ENCODE measurements around the gene NEDD9.

Gene NEDD9

DNA sequence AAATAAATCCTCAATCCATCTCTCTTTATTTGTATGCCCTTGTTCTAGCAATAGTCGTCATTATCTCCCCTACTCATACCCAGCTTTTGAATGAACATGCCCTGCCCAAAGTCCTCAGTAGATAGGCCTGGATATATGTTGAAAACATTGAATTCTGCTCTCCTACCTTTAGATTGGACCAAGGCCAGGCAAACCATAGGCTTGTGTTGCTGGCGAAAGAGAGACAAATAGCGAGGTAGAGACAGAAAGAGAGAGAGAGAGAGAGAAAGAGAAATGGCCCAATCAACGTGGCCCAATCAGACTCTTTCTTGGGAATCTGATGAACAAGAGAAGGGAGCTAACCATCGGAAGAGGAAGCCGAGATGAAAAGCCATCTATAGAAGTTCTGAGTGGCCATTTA is 45.2 kb downstream of the NEDD9 start:
- TF ChIP-seq EGR1 (IDR thresholded peaks at IDR 0.05): no peak
- no peak for TF ChIP-seq ZBTB7A (IDR thresholded peaks at IDR 0.05; ENCODE audit: low read depth)
- TF ChIP-seq TCF12 (IDR thresholded peaks at IDR 0.05; ENCODE audit: low read depth): no peak
- TF ChIP-seq NFIC (IDR thresholded peaks at IDR 0.05): no peak
- no peak for TF ChIP-seq TEAD4 (IDR thresholded peaks at IDR 0.05)
- TF ChIP-seq, protein P1, sequence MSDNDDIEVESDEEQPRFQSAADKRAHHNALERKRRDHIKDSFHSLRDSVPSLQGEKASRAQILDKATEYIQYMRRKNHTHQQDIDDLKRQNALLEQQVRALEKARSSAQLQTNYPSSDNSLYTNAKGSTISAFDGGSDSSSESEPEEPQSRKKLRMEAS (IDR thresholded peaks at IDR 0.05): no peak
- TF ChIP-seq CREB1 (IDR thresholded peaks at IDR 0.05; ENCODE audit: low read depth): no peak
- no peak for TF ChIP-seq FOXM1 (IDR thresholded peaks at IDR 0.05; ENCODE audit: borderline replicate concordance, low read depth)
- TF ChIP-seq TAF1 (IDR thresholded peaks at IDR 0.05; ENCODE audit: low read depth): no peak
- TF ChIP-seq CEBPB (IDR thresholded peaks at IDR 0.05): no peak
- no peak for TF ChIP-seq YY1 (IDR thresholded peaks at IDR 0.05; ENCODE audit: low read depth)
- TF ChIP-seq, protein P2, sequence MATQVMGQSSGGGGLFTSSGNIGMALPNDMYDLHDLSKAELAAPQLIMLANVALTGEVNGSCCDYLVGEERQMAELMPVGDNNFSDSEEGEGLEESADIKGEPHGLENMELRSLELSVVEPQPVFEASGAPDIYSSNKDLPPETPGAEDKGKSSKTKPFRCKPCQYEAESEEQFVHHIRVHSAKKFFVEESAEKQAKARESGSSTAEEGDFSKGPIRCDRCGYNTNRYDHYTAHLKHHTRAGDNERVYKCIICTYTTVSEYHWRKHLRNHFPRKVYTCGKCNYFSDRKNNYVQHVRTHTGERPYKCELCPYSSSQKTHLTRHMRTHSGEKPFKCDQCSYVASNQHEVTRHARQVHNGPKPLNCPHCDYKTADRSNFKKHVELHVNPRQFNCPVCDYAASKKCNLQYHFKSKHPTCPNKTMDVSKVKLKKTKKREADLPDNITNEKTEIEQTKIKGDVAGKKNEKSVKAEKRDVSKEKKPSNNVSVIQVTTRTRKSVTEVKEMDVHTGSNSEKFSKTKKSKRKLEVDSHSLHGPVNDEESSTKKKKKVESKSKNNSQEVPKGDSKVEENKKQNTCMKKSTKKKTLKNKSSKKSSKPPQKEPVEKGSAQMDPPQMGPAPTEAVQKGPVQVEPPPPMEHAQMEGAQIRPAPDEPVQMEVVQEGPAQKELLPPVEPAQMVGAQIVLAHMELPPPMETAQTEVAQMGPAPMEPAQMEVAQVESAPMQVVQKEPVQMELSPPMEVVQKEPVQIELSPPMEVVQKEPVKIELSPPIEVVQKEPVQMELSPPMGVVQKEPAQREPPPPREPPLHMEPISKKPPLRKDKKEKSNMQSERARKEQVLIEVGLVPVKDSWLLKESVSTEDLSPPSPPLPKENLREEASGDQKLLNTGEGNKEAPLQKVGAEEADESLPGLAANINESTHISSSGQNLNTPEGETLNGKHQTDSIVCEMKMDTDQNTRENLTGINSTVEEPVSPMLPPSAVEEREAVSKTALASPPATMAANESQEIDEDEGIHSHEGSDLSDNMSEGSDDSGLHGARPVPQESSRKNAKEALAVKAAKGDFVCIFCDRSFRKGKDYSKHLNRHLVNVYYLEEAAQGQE (IDR thresholded peaks at IDR 0.05; ENCODE audit: low read depth): no peak

DNA sequence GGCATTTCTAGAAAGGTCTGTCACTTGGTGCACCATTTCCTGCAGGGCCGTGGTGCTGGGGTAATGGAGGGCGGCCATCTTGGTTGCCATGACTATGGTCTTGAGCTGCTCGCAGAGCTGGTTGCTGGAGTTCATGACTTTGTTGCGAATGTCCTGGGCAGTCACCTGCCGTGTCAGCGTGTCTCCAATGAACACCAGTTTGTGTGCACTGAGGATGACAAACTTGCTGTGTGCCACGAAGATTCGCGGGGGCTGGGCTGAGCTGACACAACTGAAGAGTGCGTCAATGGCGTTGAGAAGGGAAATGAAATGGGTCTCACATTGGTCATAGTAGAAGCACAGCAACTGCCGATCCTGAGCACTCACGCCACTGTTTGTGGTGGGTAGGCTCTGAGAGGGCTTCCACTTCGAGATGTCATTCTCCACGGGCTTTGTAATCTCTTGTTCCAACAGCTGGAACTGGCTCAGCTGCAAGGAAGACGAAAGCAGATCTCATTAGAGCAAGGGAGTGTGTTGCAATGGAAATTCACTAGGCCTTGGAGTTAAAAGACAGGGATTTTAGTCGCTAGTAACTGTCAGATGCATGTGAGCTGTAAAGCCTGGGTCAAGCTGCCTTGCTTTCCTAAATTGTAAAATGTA is 47.1 kb downstream of the NEDD9 start:
- TF ChIP-seq, protein P3, sequence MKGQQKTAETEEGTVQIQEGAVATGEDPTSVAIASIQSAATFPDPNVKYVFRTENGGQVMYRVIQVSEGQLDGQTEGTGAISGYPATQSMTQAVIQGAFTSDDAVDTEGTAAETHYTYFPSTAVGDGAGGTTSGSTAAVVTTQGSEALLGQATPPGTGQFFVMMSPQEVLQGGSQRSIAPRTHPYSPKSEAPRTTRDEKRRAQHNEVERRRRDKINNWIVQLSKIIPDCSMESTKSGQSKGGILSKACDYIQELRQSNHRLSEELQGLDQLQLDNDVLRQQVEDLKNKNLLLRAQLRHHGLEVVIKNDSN (IDR thresholded peaks at IDR 0.05): no peak
- no peak for TF ChIP-seq CREB1 (IDR thresholded peaks at IDR 0.05; ENCODE audit: low read depth)
- no peak for TF ChIP-seq CEBPB (IDR thresholded peaks at IDR 0.05)
- TF ChIP-seq EGR1 (IDR thresholded peaks at IDR 0.05): no peak
- TF ChIP-seq ZBTB7A (IDR thresholded peaks at IDR 0.05; ENCODE audit: low read depth): no peak
- TF ChIP-seq TEAD4 (IDR thresholded peaks at IDR 0.05): no peak
- TF ChIP-seq RAD21 (IDR thresholded peaks at IDR 0.05; ENCODE audit: low read depth): no peak
- TF ChIP-seq, protein P2 (IDR thresholded peaks at IDR 0.05; ENCODE audit: low read depth): no peak
- no peak for TF ChIP-seq FOXM1 (IDR thresholded peaks at IDR 0.05; ENCODE audit: borderline replicate concordance, low read depth)
- TF ChIP-seq NFIC (IDR thresholded peaks at IDR 0.05): no peak
- no peak for TF ChIP-seq EP300 (IDR thresholded peaks at IDR 0.05; ENCODE audit: borderline replicate concordance)
- TF ChIP-seq TCF12 (IDR thresholded peaks at IDR 0.05; ENCODE audit: low read depth): no peak
- no peak for TF ChIP-seq TAF1 (IDR thresholded peaks at IDR 0.05; ENCODE audit: low read depth)
- TF ChIP-seq, protein P1 (IDR thresholded peaks at IDR 0.05): no peak
- TF ChIP-seq YY1 (IDR thresholded peaks at IDR 0.05; ENCODE audit: low read depth): no peak; the same call in 1 of the 2 replicates

DNA sequence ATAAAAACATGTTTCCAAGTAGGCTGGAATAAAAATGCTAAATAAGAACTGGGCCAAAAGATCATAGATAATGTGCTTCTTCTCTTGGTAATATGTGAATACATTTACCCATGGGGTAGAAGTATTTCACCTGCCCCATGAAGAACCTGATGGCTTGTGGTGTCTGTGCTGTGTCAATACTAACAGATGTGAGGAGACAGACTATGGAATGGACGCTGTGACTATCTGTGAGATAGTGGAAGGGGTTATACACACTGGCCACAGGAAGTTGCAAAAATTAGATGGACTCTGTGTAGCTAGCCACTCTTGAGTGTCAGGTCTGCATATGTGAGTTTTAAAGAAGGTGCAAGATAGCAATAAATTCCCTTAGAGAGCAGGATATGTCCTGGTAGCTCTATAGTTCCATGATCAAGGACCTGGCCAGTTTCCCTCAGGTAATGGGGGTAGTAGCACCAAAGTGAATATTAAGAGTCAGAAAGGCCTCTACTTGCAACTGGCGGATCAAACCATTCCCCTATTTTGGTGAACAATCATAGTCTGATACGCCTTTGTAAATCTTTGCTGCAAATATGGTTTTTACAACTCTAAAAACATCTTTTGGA is 48.6 kb downstream of the NEDD9 start:
- no peak for TF ChIP-seq EGR1 (IDR thresholded peaks at IDR 0.05)
- TF ChIP-seq TAF1 (IDR thresholded peaks at IDR 0.05; ENCODE audit: low read depth): no peak
- TF ChIP-seq NFIC (IDR thresholded peaks at IDR 0.05): no peak
- no peak for TF ChIP-seq RAD21 (IDR thresholded peaks at IDR 0.05; ENCODE audit: low read depth)
- TF ChIP-seq, protein P2 (IDR thresholded peaks at IDR 0.05; ENCODE audit: low read depth): no peak
- TF ChIP-seq TEAD4 (IDR thresholded peaks at IDR 0.05): no peak
- TF ChIP-seq CREB1 (IDR thresholded peaks at IDR 0.05; ENCODE audit: low read depth): no peak
- no peak for TF ChIP-seq ZBTB7A (IDR thresholded peaks at IDR 0.05; ENCODE audit: low read depth)
- TF ChIP-seq, protein P3 (IDR thresholded peaks at IDR 0.05): no peak
- no peak for TF ChIP-seq FOXM1 (IDR thresholded peaks at IDR 0.05; ENCODE audit: borderline replicate concordance, low read depth)
- no peak for TF ChIP-seq YY1 (IDR thresholded peaks at IDR 0.05; ENCODE audit: low read depth)
- TF ChIP-seq TCF12 (IDR thresholded peaks at IDR 0.05; ENCODE audit: low read depth): no peak
- TF ChIP-seq, protein P1 (IDR thresholded peaks at IDR 0.05): no peak
- no peak for TF ChIP-seq CEBPB (IDR thresholded peaks at IDR 0.05)
- TF ChIP-seq EP300 (IDR thresholded peaks at IDR 0.05; ENCODE audit: borderline replicate concordance): no peak

Data from Ishikawa (cell line).